ENCODE data around the gene ELMO3.

The ELMO3 gene

GRCh38 chr16:67207249-67208091, 8.5 kb downstream of the ELMO3 start:
- WGBS, 2 experiments, result 82% methylated on average over 21 of the region's 21 CpGs
- Histone ChIP-seq H3K27me3 (ENCODE audit: control insufficient read depth, insufficient read depth, low read length, poor library complexity, severe bottlenecking) (no peaks in the 10 kb centered on the region), H3K4me1 (ENCODE audit: control insufficient read depth, insufficient read depth, low read length) (peaks cover 15% of the 10 kb centered on the region), H3K27ac (ENCODE audit: insufficient read depth, low read depth, low read length, poor library complexity, severe bottlenecking) (no peak overlapping the region), H3K4me3 (ENCODE audit: insufficient read depth, low read depth, low read length) (no peak overlapping the region), H3K9me3 (ENCODE audit: control insufficient read depth, low read length) (no peaks in the 10 kb centered on the region), H3K36me3 (ENCODE audit: control insufficient read depth, insufficient read depth, low read length) (no peaks in the 10 kb centered on the region)

- WGBS, 2 experiments, result 93 to 94% methylated on average over 11 of the region's 11 CpGs
- Histone ChIP-seq H3K27me3 (ENCODE audit: control insufficient read depth, insufficient read depth, low read length, poor library complexity, severe bottlenecking) (no peaks in the 10 kb centered on the region), H3K4me3 (ENCODE audit: insufficient read depth, low read depth, low read length) (no peak overlapping the region), H3K9me3 (ENCODE audit: control insufficient read depth, low read length) (no peaks in the 10 kb centered on the region), H3K27ac (ENCODE audit: insufficient read depth, low read depth, low read length, poor library complexity, severe bottlenecking) (no peak overlapping the region), H3K36me3 (ENCODE audit: control insufficient read depth, insufficient read depth, low read length) (no peaks in the 10 kb centered on the region), H3K4me1 (ENCODE audit: control insufficient read depth, insufficient read depth, low read length) (peaks cover 15% of the 10 kb centered on the region)
These were observed 9.4 kb downstream of the ELMO3 start for GRCh38 chr16:67208154-67208896.

- Histone ChIP-seq H3K36me3 (ENCODE audit: control insufficient read depth, insufficient read depth, low read length) (no peaks in the 10 kb centered on the region), H3K4me3 (ENCODE audit: insufficient read depth, low read depth, low read length) (no peak overlapping the region), H3K4me1 (ENCODE audit: control insufficient read depth, insufficient read depth, low read length) (peaks cover 15% of the 10 kb centered on the region), H3K27ac (ENCODE audit: insufficient read depth, low read depth, low read length, poor library complexity, severe bottlenecking) (no peak overlapping the region), H3K27me3 (ENCODE audit: control insufficient read depth, insufficient read depth, low read length, poor library complexity, severe bottlenecking) (no peaks in the 10 kb centered on the region), H3K9me3 (ENCODE audit: control insufficient read depth, low read length) (no peaks in the 10 kb centered on the region)
- 86% methylated on average over 8 of the region's 8 CpGs for WGBS, 2 experiments
These were observed 10.6 kb downstream of the ELMO3 start for GRCh38 chr16:67209565-67209964.

- H3K9me3 ChIP-seq (ENCODE audit: control insufficient read depth, low read length), result no peaks in the 10 kb centered on the region
- no peak overlapping the region for H3K27ac ChIP-seq (ENCODE audit: insufficient read depth, low read depth, low read length, poor library complexity, severe bottlenecking)
These were observed 11.4 kb downstream of the ELMO3 start for GRCh38 chr16:67210069-67210937.

GRCh38 chr16:67211674-67212073, 12.7 kb downstream of the ELMO3 start:
- peaks cover 11% of the 10 kb centered on the region for H3K4me1 ChIP-seq (ENCODE audit: control insufficient read depth, insufficient read depth, low read length)
- no peak overlapping the region for H3K4me3 ChIP-seq (ENCODE audit: insufficient read depth, low read depth, low read length)
- no peaks in the 10 kb centered on the region for H3K27me3 ChIP-seq (ENCODE audit: control insufficient read depth, insufficient read depth, low read length, poor library complexity, severe bottlenecking)
- H3K9me3 ChIP-seq (ENCODE audit: control insufficient read depth, low read length), result no peaks in the 10 kb centered on the region
- no peak overlapping the region for H3K27ac ChIP-seq (ENCODE audit: insufficient read depth, low read depth, low read length, poor library complexity, severe bottlenecking)
- 84 to 87% methylated on average over 7 of the region's 7 CpGs for WGBS, 2 experiments
- no peaks in the 10 kb centered on the region for H3K36me3 ChIP-seq (ENCODE audit: control insufficient read depth, insufficient read depth, low read length)

More at GRCh38 chr16:67210069-67210937, 11.4 kb downstream of the ELMO3 start:
- no peaks in the 10 kb centered on the region for H3K27me3 ChIP-seq (ENCODE audit: control insufficient read depth, insufficient read depth, low read length, poor library complexity, severe bottlenecking)
- peaks cover 15% of the 10 kb centered on the region for H3K4me1 ChIP-seq (ENCODE audit: control insufficient read depth, insufficient read depth, low read length)
- no peak overlapping the region for H3K4me3 ChIP-seq (ENCODE audit: insufficient read depth, low read depth, low read length)
- no peaks in the 10 kb centered on the region for H3K36me3 ChIP-seq (ENCODE audit: control insufficient read depth, insufficient read depth, low read length)
- WGBS, 2 experiments, result 91 to 92% methylated on average over 25 of the region's 25 CpGs

- H3K9me3 ChIP-seq (ENCODE audit: control insufficient read depth, low read length), result no peaks in the 10 kb centered on the region
- H3K4me1 ChIP-seq (ENCODE audit: control insufficient read depth, insufficient read depth, low read length), result no peaks in the 10 kb centered on the region
- no peaks in the 10 kb centered on the region for H3K27me3 ChIP-seq (ENCODE audit: control insufficient read depth, insufficient read depth, low read length, poor library complexity, severe bottlenecking)
- H3K36me3 ChIP-seq (ENCODE audit: control insufficient read depth, insufficient read depth, low read length), result no peaks in the 10 kb centered on the region
- H3K27ac ChIP-seq (ENCODE audit: insufficient read depth, low read depth, low read length, poor library complexity, severe bottlenecking), result no peak overlapping the region
- H3K4me3 ChIP-seq (ENCODE audit: insufficient read depth, low read depth, low read length), result no peak overlapping the region
These were observed 13.8 kb downstream of the ELMO3 start for GRCh38 chr16:67212766-67213165.

GRCh38 chr16:67213197-67214019, 14.5 kb downstream of the ELMO3 start:
- 86 to 89% methylated on average over 8 of the region's 8 CpGs for WGBS, 2 experiments

GRCh38 chr16:67215706-67216105, 16.8 kb downstream of the ELMO3 start:
- H3K9me3 ChIP-seq (ENCODE audit: control insufficient read depth, low read length), result no peaks in the 10 kb centered on the region
- H3K36me3 ChIP-seq (ENCODE audit: control insufficient read depth, insufficient read depth, low read length), result no peaks in the 10 kb centered on the region
- H3K4me1 ChIP-seq (ENCODE audit: control insufficient read depth, insufficient read depth, low read length), result no peaks in the 10 kb centered on the region
- no peak overlapping the region for H3K27ac ChIP-seq (ENCODE audit: insufficient read depth, low read depth, low read length, poor library complexity, severe bottlenecking)
- H3K4me3 ChIP-seq (ENCODE audit: insufficient read depth, low read depth, low read length), result no peak overlapping the region
- no peaks in the 10 kb centered on the region for H3K27me3 ChIP-seq (ENCODE audit: control insufficient read depth, insufficient read depth, low read length, poor library complexity, severe bottlenecking)
- WGBS, 2 experiments, result 77% methylated on average over 5 of the region's 5 CpGs

More at GRCh38 chr16:67213197-67214019, 14.5 kb downstream of the ELMO3 start:
- no peak overlapping the region for H3K27ac ChIP-seq (ENCODE audit: insufficient read depth, low read depth, low read length, poor library complexity, severe bottlenecking)
- H3K36me3 ChIP-seq (ENCODE audit: control insufficient read depth, insufficient read depth, low read length), result no peaks in the 10 kb centered on the region
- no peak overlapping the region for H3K4me3 ChIP-seq (ENCODE audit: insufficient read depth, low read depth, low read length)
- H3K27me3 ChIP-seq (ENCODE audit: control insufficient read depth, insufficient read depth, low read length, poor library complexity, severe bottlenecking), result no peaks in the 10 kb centered on the region
- H3K9me3 ChIP-seq (ENCODE audit: control insufficient read depth, low read length), result no peaks in the 10 kb centered on the region
- H3K4me1 ChIP-seq (ENCODE audit: control insufficient read depth, insufficient read depth, low read length), result no peaks in the 10 kb centered on the region

- no peak overlapping the region for H3K27ac ChIP-seq (ENCODE audit: insufficient read depth, low read depth, low read length, poor library complexity, severe bottlenecking)
- no peak overlapping the region for H3K4me3 ChIP-seq (ENCODE audit: insufficient read depth, low read depth, low read length)
- H3K27me3 ChIP-seq (ENCODE audit: control insufficient read depth, insufficient read depth, low read length, poor library complexity, severe bottlenecking), result no peaks in the 10 kb centered on the region
- no peaks in the 10 kb centered on the region for H3K4me1 ChIP-seq (ENCODE audit: control insufficient read depth, insufficient read depth, low read length)
- H3K36me3 ChIP-seq (ENCODE audit: control insufficient read depth, insufficient read depth, low read length), result no peaks in the 10 kb centered on the region
- 89% methylated on average over 18 of the region's 18 CpGs for WGBS, 2 experiments
- no peaks in the 10 kb centered on the region for H3K9me3 ChIP-seq (ENCODE audit: control insufficient read depth, low read length)
These were observed 17.9 kb downstream of the ELMO3 start for GRCh38 chr16:67216612-67217490.
